ENCODE measurements around the gene CCNL1. TPM values are rescaled to one million over a fixed set of nuclear protein-coding genes. Genes with fewer than 3 reads are reported as not detected.
"Not testable (repeated sequence)": the region's sequence is repeated elsewhere in the genome, so short reads cannot be mapped to it uniquely, and the experiment has no call there.

Gene CCNL1
- polyA plus RNA-seq, 1 donor (not counting 4 experiments of a cell fraction or from before 2014, with no cell fraction given) = 136 TPM

DNA sequence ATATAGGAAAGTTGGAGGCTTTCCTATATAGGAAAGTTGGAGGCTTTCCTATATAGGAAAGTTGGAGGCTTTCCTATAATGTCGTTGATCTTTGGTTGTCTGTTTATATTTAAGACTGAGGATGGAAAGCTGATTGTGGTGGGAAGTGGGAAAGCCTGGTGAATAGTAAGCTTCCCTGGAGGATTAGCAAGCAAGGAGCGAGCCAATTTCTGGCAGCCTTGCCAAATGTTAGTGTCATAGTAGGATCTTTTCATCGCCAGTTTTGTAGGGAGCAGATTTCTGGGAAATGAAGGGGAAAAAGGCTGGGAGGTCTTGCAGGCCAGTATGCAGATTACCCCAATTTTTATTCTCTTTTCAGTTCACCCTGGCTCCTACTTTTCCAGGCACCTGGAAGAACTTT lies 39.9 kb upstream of the CCNL1 start:
- DNase-seq (ENCODE audit: low read depth, low spot score) = no peak
- no peaks in the 10 kb centered on the region for H3K79me2 ChIP-seq (ENCODE audit: control insufficient read depth, insufficient read depth, low read length)
- no peak overlapping the region for H3K4me2 ChIP-seq (ENCODE audit: control insufficient read depth, extremely low read depth, insufficient read depth, low read depth, low read length)
- no peaks in the 10 kb centered on the region for H3K9me3 ChIP-seq (ENCODE audit: control insufficient read depth, low read depth, low read length)
- H3K27me3 ChIP-seq (ENCODE audit: control insufficient read depth, extremely low read depth, insufficient read depth, low read length) = no peaks in the 10 kb centered on the region
- H3K9ac ChIP-seq (ENCODE audit: control insufficient read depth, extremely low read depth, insufficient read depth, low read length) = no peak overlapping the region
- dilution Hi-C loops (cut with MboI; ENCODE audit: extremely low pct_ligation_motif_present, low sequenced_read_pairs) = loop anchor here (25.0 kb wide), 1 partner anchor 287 kb away; no protein-coding TSS in a partner anchor
- TF ChIP-seq, protein P1, sequence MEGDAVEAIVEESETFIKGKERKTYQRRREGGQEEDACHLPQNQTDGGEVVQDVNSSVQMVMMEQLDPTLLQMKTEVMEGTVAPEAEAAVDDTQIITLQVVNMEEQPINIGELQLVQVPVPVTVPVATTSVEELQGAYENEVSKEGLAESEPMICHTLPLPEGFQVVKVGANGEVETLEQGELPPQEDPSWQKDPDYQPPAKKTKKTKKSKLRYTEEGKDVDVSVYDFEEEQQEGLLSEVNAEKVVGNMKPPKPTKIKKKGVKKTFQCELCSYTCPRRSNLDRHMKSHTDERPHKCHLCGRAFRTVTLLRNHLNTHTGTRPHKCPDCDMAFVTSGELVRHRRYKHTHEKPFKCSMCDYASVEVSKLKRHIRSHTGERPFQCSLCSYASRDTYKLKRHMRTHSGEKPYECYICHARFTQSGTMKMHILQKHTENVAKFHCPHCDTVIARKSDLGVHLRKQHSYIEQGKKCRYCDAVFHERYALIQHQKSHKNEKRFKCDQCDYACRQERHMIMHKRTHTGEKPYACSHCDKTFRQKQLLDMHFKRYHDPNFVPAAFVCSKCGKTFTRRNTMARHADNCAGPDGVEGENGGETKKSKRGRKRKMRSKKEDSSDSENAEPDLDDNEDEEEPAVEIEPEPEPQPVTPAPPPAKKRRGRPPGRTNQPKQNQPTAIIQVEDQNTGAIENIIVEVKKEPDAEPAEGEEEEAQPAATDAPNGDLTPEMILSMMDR (optimal IDR thresholded peaks at IDR 0.05 in 1 of 3, IDR thresholded peaks at IDR 0.05 in 1 of 3, conservative IDR thresholded peaks at IDR 0.05 in 1 of 3; ENCODE audit: extremely low read depth in 1 of 3, insufficient read depth in 2 of 3, low read length in 3 of 3) = no peak
- TF ChIP-seq EZH2 (IDR thresholded peaks at IDR 0.05; ENCODE audit: low read length) = no peak
- no peak overlapping the region for H2AFZ ChIP-seq (ENCODE audit: control insufficient read depth, low read length)
- H3K4me3 ChIP-seq (ENCODE audit: control insufficient read depth in 2 of 3, extremely low read depth in 1 of 3, insufficient read depth in 2 of 3, low read depth in 1 of 3, low read length in 3 of 3) = no peak overlapping the region
- no peaks in the 10 kb centered on the region for H3K9me1 ChIP-seq (ENCODE audit: control insufficient read depth, extremely low read depth, insufficient read depth, low read length)
- no peaks in the 10 kb centered on the region for H3K36me3 ChIP-seq (ENCODE audit: control insufficient read depth in 2 of 2, extremely low read depth in 1 of 2, insufficient read depth in 2 of 2, low read length in 2 of 2)
- FAIRE-seq = no peak
- no peak overlapping the region for H3K27ac ChIP-seq (ENCODE audit: control insufficient read depth, insufficient read depth, low read length)
- no peaks in the 10 kb centered on the region for H4K20me1 ChIP-seq (ENCODE audit: control insufficient read depth, extremely low read depth, insufficient read depth, low read length)
- H3K4me1 ChIP-seq (ENCODE audit: control insufficient read depth, extremely low read depth, insufficient read depth, low read length) = no peaks in the 10 kb centered on the region

DNA sequence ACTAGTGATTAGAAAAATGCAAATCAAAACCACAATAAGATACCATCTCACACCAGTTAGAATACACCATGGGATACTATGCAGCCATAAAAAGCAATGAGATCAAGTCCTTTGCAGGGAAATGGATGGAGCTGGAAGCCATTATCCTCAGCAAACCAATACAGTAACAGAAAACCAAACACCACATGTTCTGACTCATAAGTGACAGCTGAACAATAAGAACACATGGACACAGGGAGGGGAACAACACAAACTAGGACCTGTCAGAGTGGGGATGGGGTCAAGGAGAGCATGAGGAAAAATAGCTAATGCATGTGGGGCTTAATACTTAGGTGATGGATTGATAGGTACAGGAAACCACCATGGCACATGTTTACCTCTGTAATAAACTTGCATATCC lies 36.0 kb upstream of the CCNL1 start:
- TF ChIP-seq EZH2 (IDR thresholded peaks at IDR 0.05; ENCODE audit: low read length) = no peak
- TF ChIP-seq, protein P1 (optimal IDR thresholded peaks at IDR 0.05 in 1 of 3, IDR thresholded peaks at IDR 0.05 in 1 of 3, conservative IDR thresholded peaks at IDR 0.05 in 1 of 3; ENCODE audit: extremely low read depth in 1 of 3, insufficient read depth in 2 of 3, low read length in 3 of 3) = no peak
- dilution Hi-C loops (cut with MboI; ENCODE audit: extremely low pct_ligation_motif_present, low sequenced_read_pairs) = no loop called here
- FAIRE-seq (no peak), DNase-seq (ENCODE audit: low read depth, low spot score) (no peak)
- H3K36me3 ChIP-seq (ENCODE audit: control insufficient read depth in 2 of 2, extremely low read depth in 1 of 2, insufficient read depth in 2 of 2, low read length in 2 of 2) = no peaks in the 10 kb centered on the region
- no peak overlapping the region for H2AFZ ChIP-seq (ENCODE audit: control insufficient read depth, low read length)
- H3K9me1 ChIP-seq (ENCODE audit: control insufficient read depth, extremely low read depth, insufficient read depth, low read length) = no peaks in the 10 kb centered on the region
- no peaks in the 10 kb centered on the region for H3K4me1 ChIP-seq (ENCODE audit: control insufficient read depth, extremely low read depth, insufficient read depth, low read length)
- no peak overlapping the region for H3K4me2 ChIP-seq (ENCODE audit: control insufficient read depth, extremely low read depth, insufficient read depth, low read depth, low read length)
- no peaks in the 10 kb centered on the region for H3K27me3 ChIP-seq (ENCODE audit: control insufficient read depth, extremely low read depth, insufficient read depth, low read length)
- H3K4me3 ChIP-seq (ENCODE audit: control insufficient read depth in 2 of 3, extremely low read depth in 1 of 3, insufficient read depth in 2 of 3, low read depth in 1 of 3, low read length in 3 of 3) = no peak overlapping the region
- H3K27ac ChIP-seq (ENCODE audit: control insufficient read depth, insufficient read depth, low read length) = no peak overlapping the region
- no peak overlapping the region for H3K9ac ChIP-seq (ENCODE audit: control insufficient read depth, extremely low read depth, insufficient read depth, low read length)
- H3K79me2 ChIP-seq (ENCODE audit: control insufficient read depth, insufficient read depth, low read length) = no peaks in the 10 kb centered on the region
- no peaks in the 10 kb centered on the region for H4K20me1 ChIP-seq (ENCODE audit: control insufficient read depth, extremely low read depth, insufficient read depth, low read length)
- no peaks in the 10 kb centered on the region for H3K9me3 ChIP-seq (ENCODE audit: control insufficient read depth, low read depth, low read length)

DNA sequence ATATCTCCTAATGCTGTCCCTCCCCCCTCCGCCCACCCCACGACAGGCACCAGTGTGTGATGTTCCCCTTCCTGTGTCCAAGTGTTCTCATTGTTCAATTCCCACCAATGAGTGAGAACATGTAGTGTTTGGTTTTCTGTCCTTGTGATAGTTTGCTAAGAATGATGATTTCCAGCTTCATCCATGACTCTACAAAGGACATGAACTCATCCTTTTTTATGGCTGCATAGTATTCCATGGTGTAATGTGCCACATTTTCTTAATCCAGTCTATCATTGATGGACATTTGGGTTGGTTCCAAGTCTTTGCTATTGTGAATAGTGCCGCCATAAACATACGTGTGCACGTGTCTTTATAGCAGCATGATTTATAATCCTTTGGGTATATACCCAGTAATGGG lies 31.2 kb upstream of the CCNL1 start:
- H3K27ac ChIP-seq (ENCODE audit: control insufficient read depth, insufficient read depth, low read length); FAIRE-seq; H3K4me1 ChIP-seq (ENCODE audit: control insufficient read depth, extremely low read depth, insufficient read depth, low read length); H3K9me3 ChIP-seq (ENCODE audit: control insufficient read depth, low read depth, low read length); H3K9me1 ChIP-seq (ENCODE audit: control insufficient read depth, extremely low read depth, insufficient read depth, low read length); H3K4me3 ChIP-seq (ENCODE audit: control insufficient read depth in 2 of 3, extremely low read depth in 1 of 3, insufficient read depth in 2 of 3, low read depth in 1 of 3, low read length in 3 of 3); H3K9ac ChIP-seq (ENCODE audit: control insufficient read depth, extremely low read depth, insufficient read depth, low read length); H2AFZ ChIP-seq (ENCODE audit: control insufficient read depth, low read length); H3K79me2 ChIP-seq (ENCODE audit: control insufficient read depth, insufficient read depth, low read length); DNase-seq (ENCODE audit: low read depth, low spot score); H3K4me2 ChIP-seq (ENCODE audit: control insufficient read depth, extremely low read depth, insufficient read depth, low read depth, low read length); dilution Hi-C loops (cut with MboI; ENCODE audit: extremely low pct_ligation_motif_present, low sequenced_read_pairs); H3K27me3 ChIP-seq (ENCODE audit: control insufficient read depth, extremely low read depth, insufficient read depth, low read length); H4K20me1 ChIP-seq (ENCODE audit: control insufficient read depth, extremely low read depth, insufficient read depth, low read length); H3K36me3 ChIP-seq (ENCODE audit: control insufficient read depth in 2 of 2, extremely low read depth in 1 of 2, insufficient read depth in 2 of 2, low read length in 2 of 2): not testable (repeated sequence)
